GM19240 (cell line): ENCODE data around the gene PTPRG.

Experiments used
- DNase-seq: peaks from one replicate; pipeline ENCODE4 v3.0.0; 2011; ENCODE audit warnings: low spot score; ENCODE audit not compliant: insufficient read length

PTPRG gene

DNA sequence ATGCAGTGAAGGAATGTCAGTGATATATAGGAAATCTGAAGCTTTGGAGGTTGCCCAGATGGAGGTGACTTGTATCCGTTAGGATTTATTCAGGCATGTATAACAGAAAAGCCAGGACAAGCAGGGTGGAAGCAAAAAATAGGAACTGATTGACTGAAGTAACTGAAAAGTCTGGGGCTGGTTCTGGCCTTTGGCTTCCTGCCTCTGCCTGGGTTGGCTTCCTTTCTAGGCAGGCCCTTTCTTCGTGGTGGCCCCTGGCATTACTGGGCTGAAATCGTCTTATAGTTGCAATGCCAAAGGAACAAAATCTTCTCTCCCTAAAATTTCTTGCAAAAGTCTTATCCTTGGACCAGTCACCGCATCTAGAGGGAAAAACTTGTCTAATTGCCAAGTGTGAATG is 386.1 kb downstream of the PTPRG start:
- no peak for DNase-seq

GRCh38 chr3:61948699-61949305 is 387.4 kb downstream of the PTPRG start:
- DNase-seq = no peak

- no peak for DNase-seq
Measured at GRCh38 chr3:61954097-61954540, 392.7 kb downstream of the PTPRG start.

GRCh38 chr3:61955483-61955882 is 394.1 kb downstream of the PTPRG start:
- DNase-seq = no peak

- DNase-seq = no peak
Measured at GRCh38 chr3:61956236-61956635, 394.9 kb downstream of the PTPRG start.

DNA sequence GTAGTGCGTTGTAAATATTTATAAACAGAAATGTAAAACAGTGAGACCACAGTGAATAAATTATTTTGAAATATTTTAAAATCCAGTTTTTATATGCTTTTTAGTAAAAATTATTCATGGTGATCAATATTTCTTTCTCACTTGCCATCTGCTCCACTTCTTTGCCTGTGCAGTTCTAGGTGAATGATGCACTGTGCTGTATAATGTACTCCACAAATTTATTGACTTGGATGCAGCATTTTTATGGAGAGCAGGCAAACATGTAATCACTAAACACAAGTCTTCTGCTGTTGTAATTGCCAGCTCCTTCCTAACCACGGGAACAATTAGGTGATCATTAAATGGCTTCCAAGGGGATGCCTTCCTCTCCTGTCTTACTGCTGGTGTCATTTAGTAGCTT is 395.9 kb downstream of the PTPRG start:
- no peak for DNase-seq

DNA sequence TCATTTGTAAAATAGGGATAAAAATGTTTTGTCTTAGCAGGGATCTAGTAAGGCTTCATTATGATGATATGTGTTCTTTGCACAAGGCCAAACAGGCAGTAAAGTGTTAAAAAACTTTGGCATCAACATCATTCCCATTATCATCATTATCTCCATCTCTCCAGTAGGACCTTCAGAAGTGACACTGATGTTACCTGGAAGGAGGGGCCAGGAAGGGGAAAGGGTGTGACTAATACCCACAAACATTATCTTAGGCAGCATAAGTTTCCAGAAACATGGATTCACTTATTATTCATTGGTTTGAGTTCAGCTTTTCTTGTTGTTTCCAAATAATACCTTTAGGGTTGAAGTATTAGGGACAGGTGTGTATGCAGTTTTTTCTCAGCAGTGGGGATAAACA is 399.6 kb downstream of the PTPRG start:
- DNase-seq = no peak

- no peak for DNase-seq
Measured at GRCh38 chr3:61961900-61962299, 400.5 kb downstream of the PTPRG start.

DNA sequence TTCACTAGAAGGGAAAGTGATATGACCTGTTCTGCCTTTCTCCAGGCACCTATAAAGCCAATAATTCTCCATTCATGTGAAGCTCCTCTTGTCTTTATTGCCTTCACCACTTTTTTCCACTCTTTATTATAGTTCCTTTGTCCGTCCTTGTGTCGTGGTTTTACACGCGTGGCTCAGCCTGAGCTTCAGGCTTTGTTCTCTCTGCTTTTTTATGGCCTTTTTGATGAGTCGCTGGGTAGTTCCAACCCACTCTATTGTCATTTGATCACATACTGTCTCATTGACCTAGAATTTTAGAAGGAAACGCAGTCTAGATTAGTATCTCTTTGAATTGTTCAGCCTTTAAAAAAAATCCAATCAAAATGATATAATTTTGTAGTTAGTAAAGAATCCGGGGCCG is 403.2 kb downstream of the PTPRG start:
- no peak for DNase-seq

DNA sequence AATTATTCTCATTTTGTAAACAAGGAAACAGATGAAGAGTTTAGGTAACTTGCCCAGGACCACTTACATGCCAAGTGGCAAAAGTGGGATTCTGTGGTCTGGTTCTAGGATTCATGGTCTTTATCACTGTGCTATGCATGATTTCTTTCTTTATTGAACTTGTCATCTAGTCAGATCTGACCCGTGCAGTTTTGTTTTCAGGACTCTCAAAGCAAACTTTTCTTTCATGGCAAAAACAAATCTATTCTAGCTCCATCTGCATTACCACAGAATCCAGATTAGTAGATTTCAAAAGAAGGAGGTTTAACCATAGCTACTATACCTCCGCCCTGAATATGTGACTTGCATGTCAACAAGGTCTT is 404.4 kb downstream of the PTPRG start:
- no peak for DNase-seq

- no peak for DNase-seq
Measured at GRCh38 chr3:61966200-61966599, 404.8 kb downstream of the PTPRG start.

DNA sequence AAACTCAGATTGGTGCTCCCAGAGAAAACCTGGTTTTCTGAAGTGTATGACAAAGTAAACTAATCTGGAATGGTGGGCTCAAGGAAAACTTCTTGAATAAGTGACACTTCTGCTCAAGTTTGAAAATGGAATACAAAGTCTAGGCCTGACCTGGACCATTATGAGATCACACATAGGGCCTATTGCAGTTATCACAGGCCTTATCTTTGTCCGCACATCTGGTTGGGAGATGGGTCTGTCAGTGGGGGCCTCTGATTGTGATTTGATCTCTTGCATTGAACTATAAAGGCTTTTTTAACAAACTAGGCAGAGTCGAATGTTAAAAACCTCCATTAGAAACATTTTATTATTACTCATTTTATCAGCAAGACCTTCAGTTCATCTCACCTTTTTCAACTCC is 405.6 kb downstream of the PTPRG start:
- no peak for DNase-seq

DNA sequence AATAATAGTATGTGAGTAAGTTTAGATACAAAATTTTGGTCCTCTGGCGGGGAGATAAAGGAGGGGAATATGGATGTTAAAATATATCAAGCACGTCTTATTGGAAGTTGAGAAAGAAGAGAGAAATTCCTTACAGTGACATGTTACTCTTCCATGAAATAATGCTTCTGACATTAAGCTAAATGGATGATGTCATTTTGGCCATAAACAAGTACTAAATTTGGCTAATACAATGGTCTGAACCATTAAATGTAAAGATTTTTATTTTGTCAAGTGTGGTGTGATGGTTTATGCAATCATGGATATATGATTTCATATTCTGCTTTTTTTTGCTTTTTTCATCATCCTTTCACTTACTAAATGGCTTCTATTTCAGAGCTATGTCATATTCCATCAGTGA is 406.6 kb downstream of the PTPRG start:
- DNase-seq = no peak

DNA sequence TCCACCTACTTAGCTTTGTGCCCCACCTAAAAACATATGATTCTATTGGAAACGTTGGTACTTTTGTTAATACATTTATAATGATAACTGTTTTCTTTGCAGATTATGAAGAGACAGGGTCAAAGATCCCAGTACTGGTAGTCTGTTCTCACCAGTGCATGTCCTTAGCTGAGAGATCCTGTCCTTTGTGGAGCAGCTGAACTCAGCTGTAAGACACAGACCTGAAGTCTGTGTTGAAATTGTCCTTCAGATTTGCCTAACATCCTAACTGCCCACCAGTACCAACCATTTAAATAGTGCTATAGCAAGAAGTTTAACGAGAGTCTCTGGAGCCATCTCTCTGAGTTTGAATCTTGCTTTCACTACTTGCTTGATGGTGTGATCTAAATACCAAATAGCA is 413.3 kb downstream of the PTPRG start:
- DNase-seq = no peak

DNA sequence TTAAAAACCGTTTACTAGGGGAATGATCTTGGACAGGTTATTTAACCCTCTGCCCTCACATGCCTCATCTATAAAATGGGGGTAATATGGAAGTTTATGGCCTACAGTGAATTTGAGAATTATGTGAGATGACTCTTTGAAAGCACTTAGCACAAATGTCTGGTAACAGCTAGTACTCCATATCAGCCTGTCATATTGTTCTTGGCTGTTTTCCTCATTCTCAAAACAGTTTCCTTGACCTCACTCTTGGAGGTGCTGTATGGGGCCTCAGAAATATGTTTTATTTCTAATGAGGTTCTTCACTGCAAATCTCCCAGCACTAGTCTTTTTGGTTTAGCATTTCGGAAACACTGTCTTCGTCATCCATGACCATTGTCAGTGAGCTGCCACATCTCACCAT is 413.8 kb downstream of the PTPRG start:
- DNase-seq = no peak

GRCh38 chr3:61975936-61976335 is 414.6 kb downstream of the PTPRG start:
- no peak for DNase-seq

DNA sequence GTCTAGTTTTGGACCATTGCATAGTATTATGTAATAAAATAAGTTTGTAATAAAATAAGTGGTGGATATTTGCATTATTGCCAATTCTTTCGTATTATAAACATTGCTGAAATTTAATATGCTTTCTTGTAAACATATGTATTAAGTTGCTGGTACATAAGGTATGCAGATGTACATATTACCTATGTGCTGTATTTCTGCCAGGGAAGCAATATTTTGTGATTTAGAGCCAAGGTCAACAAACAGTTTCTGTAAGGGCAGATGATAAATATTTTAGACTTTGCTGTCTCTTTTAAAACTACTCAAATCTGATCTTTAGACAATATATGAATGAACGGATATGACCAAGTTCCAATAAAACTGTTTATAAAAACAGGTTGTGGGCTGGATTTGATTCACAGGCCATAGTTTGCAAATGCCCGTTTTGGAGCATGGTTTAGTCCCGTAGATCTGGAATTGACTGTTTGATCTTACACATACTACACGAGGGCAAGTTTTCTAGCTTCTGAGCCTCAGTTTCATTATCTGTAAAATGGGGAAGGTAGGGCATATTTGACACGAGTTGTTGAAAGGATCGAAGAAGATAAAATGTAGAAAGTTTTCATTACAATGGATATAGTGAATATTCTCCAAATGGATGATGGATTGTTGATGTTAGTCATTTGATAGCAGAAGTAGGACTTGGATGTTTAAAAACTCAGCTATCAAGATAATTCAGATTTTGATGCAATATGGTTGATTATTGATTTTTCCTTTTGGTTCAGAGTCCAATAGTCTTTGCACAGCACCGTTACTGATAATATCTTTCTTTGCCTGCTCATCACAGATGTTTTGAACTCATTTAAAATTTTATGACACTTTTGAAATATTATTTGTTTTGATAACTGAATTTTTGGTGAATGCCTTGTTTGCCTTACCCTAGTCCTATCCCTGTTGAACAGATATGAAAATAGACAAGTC is 417.4 kb downstream of the PTPRG start:
- DNase-seq = no peak

DNA sequence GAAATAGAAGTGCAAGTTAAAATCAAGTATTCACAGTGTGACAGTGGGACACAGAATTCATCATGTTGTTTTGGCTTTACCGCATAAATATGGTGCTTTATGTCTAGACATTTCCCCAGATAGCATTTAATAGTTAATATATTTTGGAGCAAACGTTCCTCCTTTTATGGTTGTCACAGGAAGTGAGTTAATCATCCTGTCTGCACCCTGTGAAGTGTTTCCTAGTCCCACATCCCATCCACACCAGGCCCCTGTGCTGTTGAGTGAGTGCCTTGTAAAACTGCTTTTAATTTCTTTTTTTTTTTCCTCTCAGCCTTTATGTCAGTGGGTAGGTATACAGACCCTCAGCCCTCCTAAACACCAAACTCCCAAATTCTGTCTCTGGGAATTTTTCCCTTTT is 418.3 kb downstream of the PTPRG start:
- no peak for DNase-seq

- no peak for DNase-seq
Measured at GRCh38 chr3:61980041-61980440, 418.7 kb downstream of the PTPRG start.

DNA sequence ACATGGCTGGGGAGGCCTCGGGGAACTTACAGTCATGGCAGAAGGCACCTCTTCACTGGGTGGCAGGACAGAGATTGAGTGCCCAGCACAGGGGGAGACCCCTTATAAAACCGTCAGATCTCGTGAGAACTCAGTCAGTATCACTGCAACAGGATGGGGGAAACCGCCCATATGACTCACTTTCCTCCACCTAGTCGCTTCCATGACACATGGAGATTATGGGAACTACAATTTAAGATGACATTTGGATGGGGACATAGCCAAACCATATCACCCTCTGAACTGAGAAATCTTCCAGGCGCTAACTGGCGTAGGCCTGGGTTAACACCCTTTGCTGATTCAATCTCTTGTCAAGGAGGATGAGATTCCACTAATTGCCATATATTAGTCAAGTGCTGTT is 419.7 kb downstream of the PTPRG start:
- DNase-seq = no peak

DNA sequence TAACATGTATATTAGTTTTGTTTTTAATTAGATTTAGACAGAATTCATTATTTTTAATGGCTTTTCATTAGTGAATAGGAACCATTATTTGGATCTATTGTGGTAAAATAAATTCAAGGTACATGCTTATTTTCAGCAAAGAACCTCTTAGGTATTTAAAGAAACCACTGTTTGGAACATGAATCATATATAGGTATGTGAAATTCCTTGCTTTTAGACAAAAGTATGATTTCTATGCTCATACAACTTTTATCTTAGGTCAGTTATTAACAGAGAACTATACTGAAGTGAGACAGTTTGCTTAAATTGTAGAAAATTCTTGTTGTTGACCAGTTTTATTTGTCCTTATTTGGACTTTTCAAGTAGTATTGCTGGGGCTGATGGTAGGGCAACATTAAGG is 422.1 kb downstream of the PTPRG start:
- DNase-seq = no peak

GRCh38 chr3:61985020-61985419 is 423.6 kb downstream of the PTPRG start:
- no peak for DNase-seq

DNA sequence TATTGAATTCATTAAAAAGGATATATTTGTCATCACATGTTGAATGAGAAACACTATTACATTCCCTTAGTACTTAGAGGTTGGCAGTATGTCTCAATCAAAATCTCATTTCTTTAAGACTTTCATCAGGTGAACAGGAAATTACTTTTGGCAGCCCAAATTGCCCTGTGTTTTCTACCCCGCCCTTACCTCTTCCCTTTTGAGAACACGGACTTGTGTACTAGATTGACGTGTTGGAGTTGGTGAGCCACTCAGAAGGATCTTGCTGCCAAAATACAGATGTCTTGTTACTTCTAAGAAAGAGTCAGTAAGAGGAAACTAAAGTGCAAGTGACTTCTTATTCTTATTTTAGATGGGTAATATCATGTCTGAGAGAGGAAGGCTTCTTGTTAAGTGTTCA is 425.1 kb downstream of the PTPRG start:
- no peak for DNase-seq
